Endothelial cell of umbilical vein (primary cell): ENCODE measurements around the gene ATP6V1G3.

Experiments used
- FOS ChIP-seq: IDR thresholded peaks from 2 replicates; pipeline ENCODE4 v1.6.1; 2011; ENCODE audit warnings: mild to moderate bottlenecking, low read length, moderate library complexity, borderline replicate concordance; ENCODE audit not compliant: insufficient read depth
- JUN ChIP-seq: IDR thresholded peaks from 2 replicates; pipeline ENCODE4 v1.6.1; 2011; ENCODE audit warnings: borderline replicate concordance, low read depth; ENCODE audit not compliant: insufficient read length, insufficient read depth
- TF ChIP-seq, protein P1 (sequence below), 2 donors: IDR thresholded peaks; 1 replicate in 1 of 2; 2 replicates in 1 of 2; pipeline ENCODE4 v1.5.1; 2011; ENCODE audit warnings: low read length in 2 of 2, mild to moderate bottlenecking in 2 of 2, moderate library complexity in 2 of 2, control low read depth in 1 of 2, inconsistent platforms in 1 of 2, low read depth in 1 of 2; ENCODE audit not compliant: insufficient read depth in 1 of 2; ENCODE audit errors: extremely low read depth in 1 of 2

DNA sequence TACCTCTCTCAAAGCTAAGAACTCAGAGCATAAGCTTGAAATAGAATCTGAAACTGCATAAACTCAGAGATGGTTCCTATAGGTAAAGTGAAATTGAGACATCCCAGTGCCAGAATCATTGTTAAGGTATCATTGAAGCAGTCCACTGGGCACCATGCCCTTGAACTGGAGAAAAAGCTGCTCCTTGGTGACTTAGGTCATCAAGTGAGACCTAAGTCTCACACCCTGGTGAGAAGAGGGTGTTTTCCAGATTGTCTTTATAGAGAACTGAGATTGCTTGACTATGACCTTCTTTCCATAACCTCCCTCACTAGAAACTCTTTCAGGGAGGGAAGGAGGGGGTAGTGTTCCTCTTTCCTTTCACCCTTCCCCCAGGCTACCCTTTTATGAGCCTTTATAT, 9.4 kb upstream of the ATP6V1G3 start:
- TF ChIP-seq, protein P1, sequence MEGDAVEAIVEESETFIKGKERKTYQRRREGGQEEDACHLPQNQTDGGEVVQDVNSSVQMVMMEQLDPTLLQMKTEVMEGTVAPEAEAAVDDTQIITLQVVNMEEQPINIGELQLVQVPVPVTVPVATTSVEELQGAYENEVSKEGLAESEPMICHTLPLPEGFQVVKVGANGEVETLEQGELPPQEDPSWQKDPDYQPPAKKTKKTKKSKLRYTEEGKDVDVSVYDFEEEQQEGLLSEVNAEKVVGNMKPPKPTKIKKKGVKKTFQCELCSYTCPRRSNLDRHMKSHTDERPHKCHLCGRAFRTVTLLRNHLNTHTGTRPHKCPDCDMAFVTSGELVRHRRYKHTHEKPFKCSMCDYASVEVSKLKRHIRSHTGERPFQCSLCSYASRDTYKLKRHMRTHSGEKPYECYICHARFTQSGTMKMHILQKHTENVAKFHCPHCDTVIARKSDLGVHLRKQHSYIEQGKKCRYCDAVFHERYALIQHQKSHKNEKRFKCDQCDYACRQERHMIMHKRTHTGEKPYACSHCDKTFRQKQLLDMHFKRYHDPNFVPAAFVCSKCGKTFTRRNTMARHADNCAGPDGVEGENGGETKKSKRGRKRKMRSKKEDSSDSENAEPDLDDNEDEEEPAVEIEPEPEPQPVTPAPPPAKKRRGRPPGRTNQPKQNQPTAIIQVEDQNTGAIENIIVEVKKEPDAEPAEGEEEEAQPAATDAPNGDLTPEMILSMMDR (IDR thresholded peaks at IDR 0.05; ENCODE audit: extremely low read depth in 1 of 2, insufficient read depth in 1 of 2, low read depth in 1 of 2, low read length in 2 of 2): no peak
- TF ChIP-seq JUN (no peak), FOS (no peak)
